Mesenchymal stem cell (in vitro differentiated cells and primary cell): ENCODE data around the gene STIM1.
"Not testable (repeated sequence)": the region's sequence is repeated elsewhere in the genome, so short reads cannot be mapped to it uniquely, and the experiment has no call there.

Experiments
- DNase-seq: peaks from one replicate; pipeline ENCODE4 v3.0.0-alpha.2; 2013
- H2AFZ ChIP-seq: one replicate; pipeline ENCODE4 v1.6.1; 2013; ENCODE audit warnings: low read depth, mild to moderate bottlenecking, control low read depth, inconsistent platforms, low read length, moderate library complexity
- H2AK5ac ChIP-seq: 2 replicates; pipeline ENCODE4 v1.6.1; 2013; ENCODE audit warnings: low read length, moderate library complexity, mild to moderate bottlenecking, inconsistent platforms; ENCODE audit not compliant: severe bottlenecking
- H2BK120ac ChIP-seq: one replicate; pipeline ENCODE4 v1.6.1; 2013; ENCODE audit warnings: low read depth, mild to moderate bottlenecking, inconsistent platforms, low read length, moderate library complexity
- H2BK12ac ChIP-seq, 2 experiments: one replicate each; pipeline ENCODE4 v1.6.1; 2013; ENCODE audit warnings: inconsistent platforms in 2 of 2, low read length in 2 of 2, mild to moderate bottlenecking in 2 of 2, moderate library complexity in 2 of 2, control low read depth in 1 of 2
- H2BK15ac ChIP-seq: one replicate; pipeline ENCODE4 v1.6.1; 2013; ENCODE audit warnings: mild to moderate bottlenecking, low read depth, inconsistent platforms; ENCODE audit not compliant: poor library complexity, severe bottlenecking
- H2BK5ac ChIP-seq: 2 replicates; pipeline ENCODE4 v1.6.1; 2013; ENCODE audit warnings: low read depth, mild to moderate bottlenecking, low read length, control low read depth, inconsistent platforms; ENCODE audit not compliant: poor library complexity, severe bottlenecking
- H3K14ac ChIP-seq, 2 experiments: one replicate each; pipeline ENCODE4 v1.6.1; 2013; ENCODE audit warnings: inconsistent platforms in 2 of 2, low read length in 2 of 2, control low read depth in 1 of 2, mild to moderate bottlenecking in 1 of 2, moderate library complexity in 1 of 2
- H3K18ac ChIP-seq, 2 experiments: one replicate each; pipeline ENCODE4 v1.6.1; 2013; ENCODE audit warnings: inconsistent platforms in 2 of 2, low read length in 2 of 2, control low read depth in 1 of 2, low read depth in 1 of 2, mild to moderate bottlenecking in 1 of 2
- H3K23ac ChIP-seq, 2 experiments: one replicate each; pipeline ENCODE4 v1.6.1; 2013; ENCODE audit warnings: inconsistent platforms in 2 of 2, low read length in 2 of 2, mild to moderate bottlenecking in 2 of 2, moderate library complexity in 2 of 2, control low read depth in 1 of 2
- H3K27ac ChIP-seq: 2 replicates; pipeline ENCODE4 v1.5.1; 2013; ENCODE audit warnings: mild to moderate bottlenecking, moderate library complexity, low read length, control low read depth, inconsistent platforms; ENCODE audit not compliant: poor library complexity, severe bottlenecking
- H3K27me3 ChIP-seq, 2 experiments: 2 replicates each; pipeline versions ENCODE4 v1.6.1 to v1.7.0; 2013; ENCODE audit warnings: low read length in 2 of 2, mild to moderate bottlenecking in 2 of 2, moderate library complexity in 2 of 2, control low read depth in 1 of 2, inconsistent platforms in 1 of 2; ENCODE audit not compliant: control insufficient read depth in 1 of 2, insufficient read depth in 1 of 2
- H3K36me3 ChIP-seq, 2 experiments: 2 replicates each; pipeline versions ENCODE4 v1.6.1 to v1.7.0; 2013; ENCODE audit warnings: low read length in 2 of 2, control low read depth in 1 of 2, inconsistent platforms in 1 of 2, low read depth in 1 of 2, mild to moderate bottlenecking in 1 of 2; ENCODE audit not compliant: insufficient read depth in 2 of 2, control insufficient read depth in 1 of 2
- H3K4ac ChIP-seq, 2 experiments: one replicate each; pipeline ENCODE4 v1.6.1; 2013; ENCODE audit warnings: inconsistent platforms in 2 of 2, low read length in 2 of 2, mild to moderate bottlenecking in 2 of 2, moderate library complexity in 2 of 2, control low read depth in 1 of 2, low read depth in 1 of 2
- H3K4me1 ChIP-seq: 2 replicates; pipeline ENCODE4 v1.6.1; 2013; ENCODE audit warnings: low read depth, low read length, control low read depth; ENCODE audit not compliant: control insufficient read depth, insufficient read depth
- H3K4me2 ChIP-seq: 2 replicates; pipeline ENCODE4 v1.6.1; 2013; ENCODE audit warnings: low read length, mild to moderate bottlenecking, inconsistent platforms; ENCODE audit not compliant: poor library complexity, severe bottlenecking
- H3K4me3 ChIP-seq, 2 experiments: 2 replicates each; pipeline versions ENCODE4 v1.5.1 to v1.7.0; 2013; ENCODE audit warnings: low read length in 2 of 2, mild to moderate bottlenecking in 2 of 2, control low read depth in 1 of 2, low read depth in 1 of 2; ENCODE audit not compliant: insufficient read depth in 1 of 2
- H3K79me1 ChIP-seq: replicated peaks from 2 replicates; pipeline ENCODE4 v1.6.1; 2013; ENCODE audit warnings: mild to moderate bottlenecking, control low read depth, low read length, inconsistent platforms; ENCODE audit not compliant: poor library complexity, severe bottlenecking
- H3K9ac ChIP-seq: 2 replicates; pipeline ENCODE4 v1.7.0; 2013; ENCODE audit warnings: mild to moderate bottlenecking, low read length, moderate library complexity
- H3K9me3 ChIP-seq: 2 replicates; pipeline ENCODE4 v1.7.0; 2013; ENCODE audit warnings: mild to moderate bottlenecking, low read length; ENCODE audit not compliant: control insufficient read depth
- H4K8ac ChIP-seq: one replicate; pipeline ENCODE4 v1.6.1; 2013; ENCODE audit warnings: inconsistent platforms, mild to moderate bottlenecking, low read length, moderate library complexity
- H4K91ac ChIP-seq: one replicate; pipeline ENCODE4 v1.6.1; 2013; ENCODE audit warnings: mild to moderate bottlenecking, low read length, inconsistent platforms
- WGBS: methylation state at CpG from one replicate; pipeline ENCODE4 v1.1.7; 2013; ENCODE audit warnings: mixed read lengths; 5-methylcytosine and 5-hydroxymethylcytosine counted together

Gene STIM1

DNA sequence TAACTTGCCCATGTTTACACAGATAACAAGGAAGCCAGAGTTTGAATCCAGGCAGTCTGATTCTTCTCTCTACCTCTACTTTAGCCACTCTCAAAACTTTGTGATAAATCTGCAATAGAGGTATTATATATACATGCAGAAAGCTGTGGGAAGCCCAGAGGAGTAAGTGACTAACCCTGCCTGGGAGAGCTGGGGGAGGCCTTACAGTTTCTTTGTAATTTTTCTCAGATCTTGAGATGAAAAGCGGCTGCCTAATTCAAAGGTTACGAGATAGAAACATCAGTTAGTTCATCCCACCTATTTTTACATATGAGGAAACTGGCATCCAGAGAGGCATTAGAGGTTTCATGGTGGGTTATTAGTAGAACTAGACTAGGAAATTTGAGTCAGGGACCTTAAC, 4.9 kb downstream of the STIM1 start:
- no peak overlapping the region for H2BK15ac ChIP-seq
- H3K4me3 ChIP-seq = no peak overlapping the region
- no peak overlapping the region for H4K8ac ChIP-seq
- peaks cover 11% of the 10 kb centered on the region for H3K79me1 ChIP-seq
- H3K4me1 ChIP-seq = peaks cover 15% of the 10 kb centered on the region
- H3K14ac ChIP-seq = no peak overlapping the region
- DNase-seq = no peak
- no peak overlapping the region for H3K9ac ChIP-seq
- H3K4ac ChIP-seq = no peak overlapping the region
- no peak overlapping the region for H4K91ac ChIP-seq
- no peak overlapping the region for H3K27ac ChIP-seq
- no peak overlapping the region for H2BK120ac ChIP-seq
- no peak overlapping the region for H3K18ac ChIP-seq
- H2BK5ac ChIP-seq = no peak overlapping the region
- no peak overlapping the region for H2AFZ ChIP-seq
- H3K23ac ChIP-seq = no peak overlapping the region
- H3K9me3 ChIP-seq = no peaks in the 10 kb centered on the region
- 100% methylated on average over 1 of the region's 2 CpGs for WGBS
- no peaks in the 10 kb centered on the region for H3K36me3 ChIP-seq
- H3K4me2 ChIP-seq = no peak overlapping the region
- H2BK12ac ChIP-seq = no peak overlapping the region
- no peak overlapping the region for H2AK5ac ChIP-seq
- H3K27me3 ChIP-seq = no peaks in the 10 kb centered on the region

DNA sequence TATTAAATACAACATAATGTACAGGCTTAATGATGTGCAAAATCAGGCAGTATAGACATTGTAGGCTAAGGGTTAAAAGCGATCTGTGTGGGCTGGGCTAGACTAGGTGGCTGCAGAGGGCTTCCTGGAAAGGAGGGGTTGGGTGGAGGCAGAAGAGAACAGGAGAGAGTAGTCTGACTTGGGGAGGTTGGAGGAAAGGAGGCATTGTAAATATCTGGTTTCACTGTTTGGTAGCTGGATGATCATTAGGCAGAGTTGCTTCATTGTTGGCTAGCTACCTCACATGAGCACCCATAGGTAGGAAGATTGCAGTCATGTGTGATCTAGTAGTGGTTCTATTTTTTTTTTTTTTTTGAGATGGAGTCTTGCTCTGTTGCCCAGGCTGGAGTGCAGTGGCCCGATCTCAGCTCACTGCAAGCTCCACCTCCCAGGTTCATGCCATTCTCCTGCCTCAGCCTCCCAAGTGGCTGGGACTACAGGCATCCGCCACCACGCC, 5.5 kb downstream of the STIM1 start:
- H2BK12ac ChIP-seq, H3K4me3 ChIP-seq, H3K36me3 ChIP-seq, H3K23ac ChIP-seq, H3K9me3 ChIP-seq, H3K27ac ChIP-seq, H2BK120ac ChIP-seq, H3K9ac ChIP-seq, H2AFZ ChIP-seq, H2BK15ac ChIP-seq, H3K4me2 ChIP-seq, H4K91ac ChIP-seq, H2BK5ac ChIP-seq, H3K4ac ChIP-seq, H3K27me3 ChIP-seq, H4K8ac ChIP-seq, DNase-seq: not testable (repeated sequence)
- peaks cover 11% of the 10 kb centered on the region for H3K79me1 ChIP-seq
- H2AK5ac ChIP-seq = peak overlapping the region; percentile 53
- H3K18ac ChIP-seq = peak overlapping the region in 1 of 2 experiments; percentile 43
- whole genome bisulfite sequencing = 81% methylated on average over 3 of the region's 4 CpGs
- H3K14ac ChIP-seq = peak overlapping the region in 1 of 2 experiments; percentile 59
- H3K4me1 ChIP-seq = peaks cover 18% of the 10 kb centered on the region

DNA sequence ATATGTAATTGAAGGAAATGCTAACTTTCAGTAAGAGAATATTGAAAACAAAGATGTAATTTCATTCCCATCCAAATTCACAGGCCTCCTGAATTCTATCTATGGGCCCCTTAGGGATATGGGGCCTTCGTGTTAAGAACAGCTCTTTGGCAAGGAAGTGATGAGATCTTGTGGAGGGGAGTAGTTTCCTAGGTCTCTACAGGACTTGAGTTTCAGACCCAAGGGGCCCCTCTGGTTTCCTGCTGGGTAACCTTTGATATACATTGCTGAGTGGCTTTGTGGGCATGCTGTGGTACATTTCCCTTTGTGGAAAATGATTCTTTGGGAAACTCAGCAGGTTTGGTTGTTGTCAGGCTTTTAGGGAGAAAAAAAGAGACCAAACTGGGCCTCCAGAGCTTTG, 6.2 kb downstream of the STIM1 start:
- no peak overlapping the region for H2AK5ac ChIP-seq
- H2BK120ac ChIP-seq = no peak overlapping the region
- H3K9ac ChIP-seq = no peak overlapping the region
- peaks cover 16% of the 10 kb centered on the region for H3K4me1 ChIP-seq
- H3K27ac ChIP-seq = peak overlapping the region; percentile 36
- H3K36me3 ChIP-seq = no peaks in the 10 kb centered on the region
- H2BK5ac ChIP-seq = no peak overlapping the region
- H3K4me3 ChIP-seq = peak overlapping the region in 1 of 2 experiments; percentile 21
- H3K4me2 ChIP-seq = no peak overlapping the region
- peaks cover 11% of the 10 kb centered on the region for H3K79me1 ChIP-seq
- H3K18ac ChIP-seq = no peak overlapping the region
- no peak for DNase-seq
- H3K23ac ChIP-seq = no peak overlapping the region
- H3K4ac ChIP-seq = no peak overlapping the region
- no peaks in the 10 kb centered on the region for H3K27me3 ChIP-seq
- no peak overlapping the region for H4K91ac ChIP-seq
- no peak overlapping the region for H2BK15ac ChIP-seq
- H2BK12ac ChIP-seq = no peak overlapping the region
- no peak overlapping the region for H4K8ac ChIP-seq
- 14% methylated on average over 1 of the region's 1 CpG for WGBS
- no peaks in the 10 kb centered on the region for H3K9me3 ChIP-seq
- no peak overlapping the region for H2AFZ ChIP-seq
- no peak overlapping the region for H3K14ac ChIP-seq

DNA sequence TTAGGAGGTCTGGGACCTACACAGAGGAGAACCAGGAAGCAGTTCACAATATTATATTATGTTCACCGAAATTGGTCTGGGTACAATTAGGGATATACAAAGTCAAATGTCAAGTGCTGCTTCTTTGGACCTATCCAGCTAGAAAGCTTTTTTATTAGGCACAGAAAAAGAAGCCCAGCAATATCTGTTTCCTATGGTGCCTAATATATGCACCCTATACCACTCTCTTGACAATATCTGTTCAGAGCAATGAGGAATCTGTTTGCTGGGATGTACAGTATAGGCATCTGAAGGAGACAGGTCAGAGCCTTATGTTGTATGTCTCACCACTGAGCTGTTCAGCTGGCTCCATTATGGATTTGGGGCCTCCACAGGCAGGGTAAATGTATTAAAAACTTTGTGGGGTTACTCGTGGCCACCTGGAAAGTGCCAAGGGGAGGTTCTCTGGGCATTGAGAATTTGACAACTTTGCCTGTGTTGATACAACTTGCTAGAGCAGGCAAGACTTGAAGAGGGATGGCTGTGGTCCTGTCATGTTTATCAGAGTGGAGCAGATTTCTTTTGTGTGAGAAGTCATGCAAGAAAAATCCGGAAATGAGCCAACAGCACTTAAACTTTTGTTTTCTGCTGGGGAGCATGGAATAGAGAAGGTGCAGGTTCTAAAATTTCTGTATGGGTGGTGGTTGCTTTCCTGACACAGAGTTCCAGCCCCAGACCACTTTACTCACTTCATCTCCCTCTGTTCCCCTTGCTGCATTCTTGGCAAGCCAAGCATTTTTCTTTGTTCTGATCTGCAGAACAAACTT, 10.1 kb downstream of the STIM1 start:
- peak overlapping the region; percentile 4 for H3K9ac ChIP-seq
- peak overlapping the region in 1 of 2 experiments; percentile 46 for H3K18ac ChIP-seq
- no peak overlapping the region for H2BK120ac ChIP-seq
- no peak overlapping the region for H4K91ac ChIP-seq
- no peak overlapping the region for H4K8ac ChIP-seq
- H3K27ac ChIP-seq = peak overlapping the region; percentile 87
- no peak overlapping the region for H2AFZ ChIP-seq
- H2AK5ac ChIP-seq = peak overlapping the region; percentile 90
- peak; percentile 63 for DNase-seq
- peak overlapping the region; percentile 77 for H2BK15ac ChIP-seq
- peaks cover 10% of the 10 kb centered on the region for H3K4me1 ChIP-seq
- H3K4me2 ChIP-seq = peak overlapping the region; percentile 30
- WGBS = 57% methylated on average over 3 of the region's 3 CpGs
- no peak overlapping the region for H3K23ac ChIP-seq
- no peak overlapping the region for H2BK5ac ChIP-seq
- H3K27me3 ChIP-seq = no peaks in the 10 kb centered on the region
- H3K9me3 ChIP-seq = no peaks in the 10 kb centered on the region
- H3K4ac ChIP-seq = no peak overlapping the region
- no peaks in the 10 kb centered on the region for H3K36me3 ChIP-seq
- H2BK12ac ChIP-seq = no peak overlapping the region
- H3K4me3 ChIP-seq = no peak overlapping the region
- peaks cover 21% of the 10 kb centered on the region for H3K79me1 ChIP-seq
- no peak overlapping the region for H3K14ac ChIP-seq
